Erythroblast (primary cell): ENCODE data around the gene VPS39.

Source experiments
- DNase-seq, 2 experiments: peaks; one replicate each; lab custom pipeline; 2025; lab: John Stamatoyannopoulos, UW
- GATA1 ChIP-seq: IDR thresholded peaks from 2 replicates; pipeline ENCODE4 v1.6.1; 2011; ENCODE audit warnings: low read depth, mild to moderate bottlenecking, control low read depth, low read length, moderate library complexity
- POLR2A ChIP-seq: IDR thresholded peaks from 2 replicates; pipeline ENCODE4 v1.6.1; 2011; ENCODE audit warnings: mild to moderate bottlenecking, low read length

The VPS39 gene

GRCh38 chr15:42108806-42109205 is 99.3 kb downstream of the VPS39 start:
- TF ChIP-seq GATA1 (no peak), POLR2A (no peak)
- DNase-seq = no peak
